NCI-H2171 (cell line): ENCODE measurements around the gene SEC11A.
A peak's percentile ranks its signal among the peaks of the same experiment; 100 is the strongest.
"Not testable (repeated sequence)": the region's sequence is repeated elsewhere in the genome, so short reads cannot be mapped to it uniquely, and the experiment has no call there.

Experiments
- DNase-seq: peaks from one replicate; lab custom pipeline; 2025; lab: John Stamatoyannopoulos, UW

The SEC11A gene

GRCh38 chr15:84716036-84716732, at the start of gene SEC11A:
Gene SEC11A, minus strand, starts transcription at chr15:84716139. Its CDS starts 64 bp downstream, at chr15:84716075.
- DNase-seq: peak; percentile 86

- DNase-seq: no peak
Measured at GRCh38 chr15:84765675-84766074, 49.7 kb upstream of the SEC11A start.

DNA sequence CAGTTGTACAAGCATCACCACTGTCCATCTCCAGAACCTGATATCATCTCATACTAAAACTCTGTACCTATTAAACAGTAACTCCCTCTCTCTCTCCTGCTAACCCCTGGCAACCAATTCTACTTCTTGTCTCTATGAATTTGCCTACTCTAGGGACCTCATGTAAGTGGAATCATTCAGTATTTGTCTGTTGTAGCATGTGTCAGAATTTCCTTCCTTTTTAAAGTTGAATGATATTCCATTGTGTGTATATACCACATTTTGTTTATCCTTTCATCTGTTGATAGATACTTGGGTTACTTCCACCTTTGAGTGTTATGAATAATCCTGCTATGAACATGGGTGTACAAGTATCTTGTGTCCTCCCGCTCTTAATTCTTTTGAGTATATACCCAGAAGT, 49.0 kb upstream of the SEC11A start:
- DNase-seq: no peak

- DNase-seq: no peak
Measured at GRCh38 chr15:84764585-84764984, 48.6 kb upstream of the SEC11A start.

DNA sequence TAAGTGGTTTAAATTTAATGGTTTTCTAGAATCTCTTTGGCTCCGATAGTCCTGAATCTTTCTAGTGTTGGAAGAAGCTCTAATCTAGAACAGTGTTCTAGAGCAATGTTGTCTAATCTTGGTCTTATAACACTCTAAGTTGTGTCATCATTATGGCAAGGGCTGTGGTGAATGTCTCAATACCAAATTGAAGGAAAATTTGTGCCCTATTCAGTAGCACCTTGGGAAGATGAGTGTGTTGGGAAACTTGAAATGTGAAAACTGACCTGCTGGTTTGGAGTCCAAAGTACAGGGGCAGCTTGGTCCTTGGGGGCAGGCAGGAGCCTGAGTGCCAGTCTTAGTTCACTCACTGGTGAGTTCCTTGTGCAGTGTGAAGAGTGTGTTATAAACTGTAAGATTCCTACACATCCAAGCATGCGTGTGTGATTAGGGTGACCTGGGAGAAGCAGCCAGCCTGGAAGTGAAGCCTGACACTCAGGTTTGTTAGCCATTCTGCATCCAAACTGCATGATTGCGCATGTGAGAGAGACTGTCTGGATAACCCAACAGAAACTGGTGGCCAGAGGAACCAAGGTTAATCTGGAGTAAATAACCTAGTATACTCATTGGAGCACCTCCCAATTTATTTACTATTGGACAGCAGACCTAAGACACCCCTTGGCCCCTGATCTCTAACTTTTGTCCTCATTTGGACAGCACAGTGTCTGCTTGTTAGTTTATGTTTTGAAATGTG, 47.1 kb upstream of the SEC11A start:
- DNase-seq: no peak

GRCh38 chr15:84761607-84762131, 45.7 kb upstream of the SEC11A start:
- DNase-seq: peak; percentile 65

- DNase-seq: no peak
Measured at GRCh38 chr15:84760219-84760618, 44.3 kb upstream of the SEC11A start.

GRCh38 chr15:84759018-84759417, 43.1 kb upstream of the SEC11A start:
- DNase-seq: no peak

GRCh38 chr15:84755736-84756527, 40.0 kb upstream of the SEC11A start:
- DNase-seq: no peak

DNA sequence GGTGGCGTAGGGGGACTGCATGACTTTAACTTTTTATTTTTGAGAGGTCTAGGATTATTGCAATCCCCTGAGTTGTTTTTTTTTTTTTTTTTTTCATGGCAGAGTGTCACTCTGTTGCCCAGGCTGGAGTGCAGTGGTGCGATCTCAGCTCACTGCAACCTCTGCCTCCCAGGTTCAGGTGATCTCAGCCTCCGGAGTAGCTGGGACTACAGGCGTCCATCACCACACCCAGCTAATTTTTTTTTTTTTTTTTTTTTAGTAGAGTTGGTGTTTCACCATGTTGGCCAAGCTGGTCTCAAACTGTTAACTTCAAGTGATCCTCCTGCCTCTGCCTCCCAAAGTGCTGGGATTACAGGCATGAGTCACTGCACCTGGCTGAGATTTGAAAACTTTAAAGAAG, 39.0 kb upstream of the SEC11A start:
- DNase-seq: not testable (repeated sequence)

DNA sequence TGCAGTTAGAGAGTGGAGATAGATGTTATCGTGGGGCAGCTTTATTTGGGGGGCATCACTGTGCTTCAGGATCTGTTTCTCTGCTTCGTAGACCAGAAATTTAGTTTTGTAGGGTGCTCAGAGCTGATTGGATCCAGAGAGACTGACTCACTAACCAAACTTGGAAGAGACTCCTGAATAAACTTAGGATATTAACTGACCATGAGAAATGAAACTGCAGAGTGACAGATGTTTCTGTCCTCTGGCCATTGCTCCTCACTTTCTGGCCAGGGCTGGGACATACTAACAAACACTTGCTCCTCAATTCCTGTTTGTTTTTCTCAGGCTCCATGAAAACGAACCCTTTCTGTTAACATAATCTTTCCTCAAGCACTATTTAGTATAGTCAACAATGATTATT, 36.8 kb upstream of the SEC11A start:
- no peak for DNase-seq

- DNase-seq: no peak
Measured at GRCh38 chr15:84752195-84752594, 36.3 kb upstream of the SEC11A start.

DNA sequence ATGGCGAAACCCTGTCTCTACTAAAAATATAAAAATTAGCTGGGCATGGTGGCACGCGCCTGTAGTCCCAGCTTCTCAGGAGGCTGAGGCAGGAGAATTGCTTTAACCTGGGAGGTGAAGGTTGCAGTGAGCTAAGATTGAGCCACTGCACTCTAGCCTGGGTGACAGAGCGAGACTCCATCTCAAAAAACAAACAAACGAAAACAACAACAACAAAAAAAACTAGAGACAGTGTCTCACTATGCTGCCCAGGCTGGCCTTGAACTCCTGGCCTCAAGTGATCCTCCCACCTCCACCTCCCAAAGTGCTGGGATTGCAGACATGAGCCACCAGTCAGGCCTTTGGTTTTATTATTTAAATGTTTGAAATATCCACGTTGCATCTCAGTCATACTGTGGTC, 35.8 kb upstream of the SEC11A start:
- not testable (repeated sequence) for DNase-seq

GRCh38 chr15:84750583-84751092, 34.7 kb upstream of the SEC11A start:
- no peak for DNase-seq

- DNase-seq: no peak
Measured at GRCh38 chr15:84749111-84749991, 33.4 kb upstream of the SEC11A start.

GRCh38 chr15:84748274-84749110, 32.6 kb upstream of the SEC11A start, which contains the start of gene ZNF592:
Gene ZNF592, plus strand, starts transcription at chr15:84748592. Its CDS starts 34,084 bp downstream, at chr15:84782676.
- DNase-seq: peak; percentile 60

DNA sequence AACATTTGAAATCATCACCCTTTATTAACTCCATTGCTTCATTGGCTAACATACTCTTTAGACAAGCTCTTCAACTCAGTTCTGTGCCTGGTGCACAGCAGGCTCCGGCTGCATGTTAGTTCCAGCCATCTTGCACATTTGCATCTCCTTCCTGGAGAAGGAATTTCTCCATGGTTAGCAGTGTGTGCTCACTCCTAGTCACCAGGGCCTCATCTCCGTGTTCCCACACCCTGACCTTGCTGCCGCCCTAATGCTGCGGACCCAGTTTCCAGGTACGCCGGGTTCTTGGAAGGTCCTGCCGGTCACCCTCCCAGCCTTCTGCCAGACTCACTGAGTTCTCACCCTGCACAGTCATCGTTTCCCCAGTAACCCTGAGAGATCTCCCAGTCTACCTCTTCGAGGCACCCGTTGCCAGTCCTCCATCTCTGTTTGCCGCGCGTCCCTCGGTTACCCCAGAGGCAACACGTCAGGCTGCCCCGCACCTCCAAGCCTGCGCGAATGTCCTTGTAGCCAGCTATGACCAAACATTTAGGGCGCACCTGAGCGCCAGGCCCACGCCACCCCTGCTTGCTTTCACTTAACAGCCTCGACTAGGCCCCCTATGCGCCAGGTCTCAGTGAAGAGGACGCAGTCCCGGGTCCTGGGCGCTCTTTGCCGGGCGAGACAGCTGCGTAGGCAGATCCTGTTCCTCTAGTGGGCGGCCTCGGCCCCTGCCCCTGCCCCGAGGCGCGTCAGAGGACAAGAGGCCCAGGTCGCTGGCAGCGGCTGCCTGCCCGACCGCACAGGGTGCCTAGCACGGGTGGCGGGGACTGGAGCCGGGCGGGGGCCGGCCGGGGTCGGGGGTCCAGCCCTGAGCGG, 31.7 kb upstream of the SEC11A start:
- DNase-seq: peak; percentile 58

DNA sequence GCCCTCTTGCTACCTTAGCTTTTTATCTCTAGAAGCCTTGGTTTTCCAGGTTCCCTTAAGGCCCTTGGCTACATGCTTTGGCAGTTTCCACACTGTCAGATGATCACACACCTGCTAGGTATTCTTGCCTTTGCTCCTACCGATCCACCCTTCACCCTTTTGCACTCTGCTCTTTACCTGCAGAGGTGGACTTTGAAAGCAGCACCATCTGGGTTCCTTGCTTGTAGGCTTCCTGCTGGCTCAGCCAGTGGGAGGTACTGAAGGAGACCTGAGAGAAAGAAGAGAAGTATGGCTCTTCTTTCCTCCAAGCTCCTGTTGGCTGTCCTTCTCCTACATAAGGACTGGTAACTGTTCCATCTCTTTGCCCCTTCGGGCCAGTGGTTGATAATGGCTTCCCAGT, 25.2 kb upstream of the SEC11A start:
- DNase-seq: no peak

DNA sequence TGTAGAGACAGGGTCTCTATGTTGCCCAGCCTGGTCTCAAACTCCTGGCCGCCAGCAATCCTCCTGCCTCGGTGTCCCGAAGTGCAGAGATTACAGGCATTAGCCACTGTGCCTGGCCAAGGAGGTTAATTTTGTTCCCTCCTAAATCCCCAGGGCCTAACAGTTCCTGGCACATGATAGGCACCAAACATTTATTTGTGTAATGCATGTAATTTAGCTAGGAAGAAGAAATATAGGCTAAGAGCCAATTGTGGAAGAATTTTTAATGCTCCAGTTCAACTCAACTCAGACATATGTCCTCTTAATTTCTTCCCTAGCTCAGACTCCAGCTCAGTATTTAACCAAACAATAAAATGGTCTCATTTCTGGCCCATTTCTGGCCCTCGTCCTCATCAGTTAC, 24.8 kb upstream of the SEC11A start:
- no peak for DNase-seq
